Uterus (tissue), 4 donors: ENCODE measurements around the gene MESD. TPM values are rescaled to one million over a fixed set of nuclear protein-coding genes. Genes with fewer than 3 reads are reported as not detected.

Experiments used
- DNase-seq, 2 donors: peaks; one replicate each; pipeline ENCODE4 v3.0.0-alpha.2; 2019 to 2020
- H3K27ac ChIP-seq, 2 donors: fragments of 200-600 bp; sonication (generic); 1 replicate in 1 of 2; 2 replicates in 1 of 2; pipeline ENCODE4 v1.5.1; 2016 to 2018
- H3K27me3 ChIP-seq, 2 donors: fragments of 200-600 bp; sonication (generic); one replicate each; pipeline ENCODE4 v1.5.1; 2018 to 2019; ENCODE audit warnings: control low read depth in 1 of 2
- H3K36me3 ChIP-seq, 2 donors: fragments of 200-600 bp; sonication (generic); one replicate each; pipeline ENCODE4 v1.5.1; 2019; ENCODE audit warnings: control low read depth in 1 of 2
- H3K4me1 ChIP-seq, 2 donors: fragments of 200-600 bp; sonication (generic); one replicate each; pipeline ENCODE4 v1.5.1; 2018 to 2019; ENCODE audit warnings: control low read depth in 1 of 2
- H3K4me3 ChIP-seq, 2 donors: fragments of 200-600 bp; sonication (generic); 1 replicate in 1 of 2; 2 replicates in 1 of 2; pipeline ENCODE4 v1.5.1; 2018 to 2019; ENCODE audit warnings: mild to moderate bottlenecking in 1 of 2
- H3K9me3 ChIP-seq, 2 donors: fragments of 200-600 bp; sonication (generic); one replicate each; pipeline ENCODE4 v1.5.1; 2019; ENCODE audit warnings: control low read depth in 1 of 2
- POLR2A ChIP-seq, 2 donors: fragments of 450-650 bp; IDR thresholded peaks; one replicate each; pipeline ENCODE4 v1.6.1; 2016; ENCODE audit warnings: antibody characterized with exemption in 2 of 2, mild to moderate bottlenecking in 1 of 2, moderate library complexity in 1 of 2
- intact Hi-C: fragments of 100-400 bp; cut with DNase I; formaldehyde crosslinking; loops from one replicate; pipeline ENCODE4 v1.15.1; 2023; ENCODE audit warnings: low total_unique reads
- total RNA-seq, 4 donors: library from RNA; depleted of rRNA in 3 of 4; stranded (reverse); fragments of >200 nt in 3 of 4; gene quantifications; one replicate each; pipeline versions ENCODE4 v1.1.0 to v1.2.4, GENCODE V29; 2014 to 2023
- TF ChIP-seq, protein P1 (sequence below), 4 experiments: fragments of 200-600 bp in 2 of 4; fragments of 450-650 bp in 2 of 4; sonication (generic) in 2 of 4; IDR thresholded peaks; one replicate each; pipeline ENCODE4 v1.5.1; 2016 to 2019; ENCODE audit warnings: antibody characterized with exemption in 4 of 4, mild to moderate bottlenecking in 2 of 4, moderate library complexity in 1 of 4
- donor health status: DM: yes; HTN: yes; CAD: no.

The MESD gene
- total RNA-seq, 4 donors from 2014 or later = 23.6 to 48.7 (median 27.7) TPM

DNA sequence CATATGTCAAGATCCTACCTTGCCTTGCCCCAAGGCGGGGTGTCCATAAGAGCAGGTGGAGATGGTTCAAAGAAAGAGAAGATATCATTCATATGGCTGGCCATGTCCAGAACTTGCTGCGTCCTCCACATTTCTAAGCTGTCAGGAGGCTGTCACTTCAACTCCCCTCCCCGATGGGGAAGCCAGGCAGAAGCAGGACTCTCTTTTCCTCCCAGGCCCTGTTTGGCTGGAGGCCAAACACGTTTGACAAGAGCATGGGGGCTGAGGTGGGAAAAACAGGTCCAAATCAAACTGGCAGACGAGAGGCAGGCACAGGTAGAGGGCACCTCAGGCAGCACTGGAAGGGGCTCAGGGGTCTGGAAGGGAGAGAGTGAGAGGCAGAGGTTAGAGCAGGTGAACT is 37.7 kb downstream of the MESD start:
- DNase-seq = peak in 1 of 2 donors; percentile 8
- Histone ChIP-seq H3K4me1 (no peaks in the 10 kb centered on the region), H3K36me3 (no peaks in the 10 kb centered on the region), H3K9me3 (no peaks in the 10 kb centered on the region), H3K27me3 (no peaks in the 10 kb centered on the region), H3K4me3 (no peak overlapping the region), H3K27ac (no peak overlapping the region)
- no peak for TF ChIP-seq POLR2A (IDR thresholded peaks at IDR 0.05)
- TF ChIP-seq, protein P1, sequence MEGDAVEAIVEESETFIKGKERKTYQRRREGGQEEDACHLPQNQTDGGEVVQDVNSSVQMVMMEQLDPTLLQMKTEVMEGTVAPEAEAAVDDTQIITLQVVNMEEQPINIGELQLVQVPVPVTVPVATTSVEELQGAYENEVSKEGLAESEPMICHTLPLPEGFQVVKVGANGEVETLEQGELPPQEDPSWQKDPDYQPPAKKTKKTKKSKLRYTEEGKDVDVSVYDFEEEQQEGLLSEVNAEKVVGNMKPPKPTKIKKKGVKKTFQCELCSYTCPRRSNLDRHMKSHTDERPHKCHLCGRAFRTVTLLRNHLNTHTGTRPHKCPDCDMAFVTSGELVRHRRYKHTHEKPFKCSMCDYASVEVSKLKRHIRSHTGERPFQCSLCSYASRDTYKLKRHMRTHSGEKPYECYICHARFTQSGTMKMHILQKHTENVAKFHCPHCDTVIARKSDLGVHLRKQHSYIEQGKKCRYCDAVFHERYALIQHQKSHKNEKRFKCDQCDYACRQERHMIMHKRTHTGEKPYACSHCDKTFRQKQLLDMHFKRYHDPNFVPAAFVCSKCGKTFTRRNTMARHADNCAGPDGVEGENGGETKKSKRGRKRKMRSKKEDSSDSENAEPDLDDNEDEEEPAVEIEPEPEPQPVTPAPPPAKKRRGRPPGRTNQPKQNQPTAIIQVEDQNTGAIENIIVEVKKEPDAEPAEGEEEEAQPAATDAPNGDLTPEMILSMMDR (IDR thresholded peaks at IDR 0.05) = no peak
- intact Hi-C loops = no loop called here

DNA sequence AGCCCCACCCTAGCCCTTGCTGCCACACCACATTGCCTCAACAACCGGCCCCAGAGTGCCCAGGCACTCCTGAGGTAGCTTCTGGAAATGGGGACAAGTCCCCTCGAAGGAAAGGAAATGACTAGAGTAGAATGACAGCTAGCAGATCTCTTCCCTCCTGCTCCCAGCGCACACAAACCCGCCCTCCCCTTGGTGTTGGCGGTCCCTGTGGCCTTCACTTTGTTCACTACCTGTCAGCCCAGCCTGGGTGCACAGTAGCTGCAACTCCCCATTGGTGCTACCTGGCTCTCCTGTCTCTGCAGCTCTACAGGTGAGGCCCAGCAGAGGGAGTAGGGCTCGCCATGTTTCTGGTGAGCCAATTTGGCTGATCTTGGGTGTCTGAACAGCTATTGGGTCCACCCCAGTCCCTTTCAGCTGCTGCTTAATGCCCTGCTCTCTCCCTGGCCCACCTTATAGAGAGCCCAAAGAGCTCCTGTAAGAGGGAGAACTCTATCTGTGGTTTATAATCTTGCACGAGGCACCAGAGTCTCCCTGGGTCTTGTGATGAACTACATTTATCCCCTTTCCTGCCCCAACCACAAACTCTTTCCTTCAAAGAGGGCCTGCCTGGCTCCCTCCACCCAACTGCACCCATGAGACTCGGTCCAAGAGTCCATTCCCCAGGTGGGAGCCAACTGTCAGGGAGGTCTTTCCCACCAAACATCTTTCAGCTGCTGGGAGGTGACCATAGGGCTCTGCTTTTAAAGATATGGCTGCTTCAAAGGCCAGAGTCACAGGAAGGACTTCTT is 39.1 kb downstream of the MESD start:
- no peak overlapping the region for H3K27ac ChIP-seq
- no peak overlapping the region for H3K4me3 ChIP-seq
- TF ChIP-seq, protein P1 (IDR thresholded peaks at IDR 0.05) = no peak
- no peak for TF ChIP-seq POLR2A (IDR thresholded peaks at IDR 0.05)
- no peaks in the 10 kb centered on the region for H3K36me3 ChIP-seq
- no peaks in the 10 kb centered on the region for H3K9me3 ChIP-seq
- intact Hi-C loops = no loop called here
- peak in 1 of 2 donors; percentile 3 for DNase-seq
- H3K4me1 ChIP-seq = no peaks in the 10 kb centered on the region
- H3K27me3 ChIP-seq = no peaks in the 10 kb centered on the region

DNA sequence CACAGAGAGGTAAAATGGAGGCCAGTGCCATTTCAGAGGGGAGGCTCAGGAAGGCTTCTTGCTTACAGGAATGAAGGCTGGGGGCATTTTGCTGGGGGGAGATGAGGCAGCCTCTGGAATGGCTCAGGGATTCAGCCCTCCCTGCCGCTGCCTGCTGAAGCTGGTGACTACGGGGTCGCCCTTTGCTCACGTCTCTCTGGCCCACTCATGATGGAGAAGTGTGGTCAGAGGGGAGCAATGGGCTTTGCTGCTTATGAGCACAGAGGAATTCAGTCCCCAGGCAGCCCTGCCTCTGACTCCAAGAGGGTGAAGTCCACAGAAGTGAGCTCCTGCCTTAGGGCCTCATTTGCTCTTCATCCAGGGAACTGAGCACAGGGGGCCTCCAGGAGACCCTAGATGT is 39.9 kb downstream of the MESD start:
- no peak for TF ChIP-seq POLR2A (IDR thresholded peaks at IDR 0.05)
- TF ChIP-seq, protein P1 (IDR thresholded peaks at IDR 0.05) = no peak
- H3K4me3 ChIP-seq = no peak overlapping the region
- intact Hi-C loops = no loop called here

DNA sequence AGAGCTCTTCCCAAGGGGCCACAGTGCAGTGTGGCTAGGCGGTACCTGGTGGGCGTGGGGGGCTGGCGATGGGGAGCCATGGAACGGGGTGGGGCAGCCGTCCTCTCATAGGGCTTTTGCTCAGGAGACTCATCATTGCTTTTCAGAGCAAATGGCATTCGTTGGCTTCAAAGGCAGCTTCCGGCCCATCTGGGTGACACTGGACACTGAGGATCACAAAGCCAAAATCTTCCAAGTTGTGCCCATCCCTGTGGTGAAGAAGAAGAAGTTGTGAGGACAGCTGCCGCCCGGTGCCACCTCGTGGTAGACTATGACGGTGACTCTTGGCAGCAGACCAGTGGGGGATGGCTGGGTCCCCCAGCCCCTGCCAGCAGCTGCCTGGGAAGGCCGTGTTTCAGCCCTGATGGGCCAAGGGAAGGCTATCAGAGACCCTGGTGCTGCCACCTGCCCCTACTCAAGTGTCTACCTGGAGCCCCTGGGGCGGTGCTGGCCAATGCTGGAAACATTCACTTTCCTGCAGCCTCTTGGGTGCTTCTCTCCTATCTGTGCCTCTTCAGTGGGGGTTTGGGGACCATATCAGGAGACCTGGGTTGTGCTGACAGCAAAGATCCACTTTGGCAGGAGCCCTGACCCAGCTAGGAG is 40.8 kb downstream of the MESD start:
- H3K36me3 ChIP-seq = no peaks in the 10 kb centered on the region

More for the DNA sequence above, 39.9 kb downstream of the MESD start:
- no peaks in the 10 kb centered on the region for H3K36me3 ChIP-seq
- no peaks in the 10 kb centered on the region for H3K27me3 ChIP-seq
- no peak overlapping the region for H3K27ac ChIP-seq
- peak in 1 of 2 donors; percentile 1 for DNase-seq
- no peaks in the 10 kb centered on the region for H3K4me1 ChIP-seq
- H3K9me3 ChIP-seq = no peaks in the 10 kb centered on the region

More for the DNA sequence above, 40.8 kb downstream of the MESD start:
- H3K4me1 ChIP-seq = no peaks in the 10 kb centered on the region
- H3K27me3 ChIP-seq = no peaks in the 10 kb centered on the region
- DNase-seq = peak in 1 of 2 donors; percentile 11
- no peaks in the 10 kb centered on the region for H3K9me3 ChIP-seq
- intact Hi-C loops = no loop called here
- H3K27ac ChIP-seq = no peak overlapping the region
- no peak overlapping the region for H3K4me3 ChIP-seq
- TF ChIP-seq, protein P1 (IDR thresholded peaks at IDR 0.05) = no peak
- TF ChIP-seq POLR2A (IDR thresholded peaks at IDR 0.05) = no peak
